H9 (cell line): ENCODE results near the gene ADAMTS2. TPM values are rescaled to one million over a fixed set of nuclear protein-coding genes. Genes with fewer than 3 reads are reported as not detected.

ENCODE experiments used
- DNase-seq: peaks from one replicate; pipeline ENCODE4 v3.0.0-alpha.2; 2017
- H2AFZ ChIP-seq: one replicate; pipeline ENCODE4 v1.6.1; 2013; ENCODE audit warnings: mild to moderate bottlenecking, low read length, control low read depth, moderate library complexity
- H2AK5ac ChIP-seq: 2 replicates; pipeline ENCODE4 v1.6.1; 2013; ENCODE audit warnings: low read length, control low read depth, mixed read lengths; ENCODE audit not compliant: insufficient read length
- H2BK120ac ChIP-seq: one replicate; pipeline ENCODE4 v1.6.1; 2013; ENCODE audit warnings: low read depth, mild to moderate bottlenecking, low read length, control low read depth, inconsistent platforms; ENCODE audit not compliant: poor library complexity, severe bottlenecking
- H2BK12ac ChIP-seq: 2 replicates; pipeline ENCODE4 v1.6.1; 2013; ENCODE audit warnings: low read length, control low read depth, mixed read lengths, low read depth; ENCODE audit not compliant: insufficient read length
- H2BK15ac ChIP-seq: 2 replicates; pipeline ENCODE4 v1.6.1; 2013; ENCODE audit warnings: low read depth, low read length, control low read depth
- H2BK20ac ChIP-seq: one replicate; pipeline ENCODE4 v1.6.1; 2013; ENCODE audit warnings: low read depth, mild to moderate bottlenecking, low read length, control low read depth, inconsistent platforms; ENCODE audit not compliant: poor library complexity, severe bottlenecking
- H2BK5ac ChIP-seq: 2 replicates; pipeline ENCODE4 v1.6.1; 2013; ENCODE audit warnings: low read length, control low read depth, mixed read lengths; ENCODE audit not compliant: insufficient read length
- H3K14ac ChIP-seq: 2 replicates; pipeline ENCODE4 v1.6.1; 2013; ENCODE audit warnings: low read length, control low read depth; ENCODE audit not compliant: insufficient read depth
- H3K18ac ChIP-seq: 2 replicates; pipeline ENCODE4 v1.6.1; 2013; ENCODE audit warnings: low read depth, mild to moderate bottlenecking, mixed read lengths, low read length, control low read depth; ENCODE audit not compliant: insufficient read length
- H3K23ac ChIP-seq: 2 replicates; pipeline ENCODE4 v1.6.1; 2013; ENCODE audit warnings: low read length, control low read depth, mixed read lengths, low read depth; ENCODE audit not compliant: insufficient read length
- H3K23me2 ChIP-seq: 2 replicates; pipeline ENCODE4 v1.6.1; 2013; ENCODE audit warnings: low read depth, mild to moderate bottlenecking, mixed read lengths, low read length, control low read depth; ENCODE audit not compliant: insufficient read length, poor library complexity, severe bottlenecking
- H3K27ac ChIP-seq: 2 replicates; pipeline ENCODE4 v1.5.1; 2013; ENCODE audit warnings: low read length, control low read depth, mixed read lengths, low read depth; ENCODE audit not compliant: insufficient read length
- H3K27me3 ChIP-seq: 2 replicates; pipeline ENCODE4 v1.6.1; 2013; ENCODE audit warnings: low read length, control low read depth, inconsistent platforms; ENCODE audit not compliant: insufficient read depth
- H3K4ac ChIP-seq: 2 replicates; pipeline ENCODE4 v1.6.1; 2013; ENCODE audit warnings: low read depth, mild to moderate bottlenecking, control low read depth, inconsistent platforms, low read length, moderate library complexity
- H3K4me1 ChIP-seq: 2 replicates; pipeline ENCODE4 v1.6.1; 2013; ENCODE audit warnings: low read length, control low read depth, inconsistent platforms; ENCODE audit not compliant: insufficient read depth
- H3K4me2 ChIP-seq: 2 replicates; pipeline ENCODE4 v1.6.1; 2013; ENCODE audit warnings: low read length, control low read depth, mixed read lengths; ENCODE audit not compliant: insufficient read length, insufficient read depth
- H3K56ac ChIP-seq: 2 replicates; pipeline ENCODE4 v1.6.1; 2013; ENCODE audit warnings: low read depth, mild to moderate bottlenecking, mixed read lengths, low read length, control low read depth; ENCODE audit not compliant: insufficient read length
- H3K79me1 ChIP-seq: 2 replicates; pipeline ENCODE4 v1.6.1; 2013; ENCODE audit warnings: low read depth, mild to moderate bottlenecking, moderate library complexity, low read length, control low read depth, inconsistent platforms; ENCODE audit not compliant: insufficient read depth, poor library complexity, severe bottlenecking
- H3K79me2 ChIP-seq: 2 replicates; pipeline ENCODE4 v1.6.1; 2013; ENCODE audit warnings: low read length, control low read depth, inconsistent platforms; ENCODE audit not compliant: insufficient read depth
- H3K9ac ChIP-seq: 2 replicates; pipeline ENCODE4 v1.6.1; 2013; ENCODE audit warnings: low read length, control low read depth, mixed read lengths; ENCODE audit not compliant: insufficient read length; ENCODE audit errors: extremely low read depth
- H3K9me3 ChIP-seq: one replicate; pipeline ENCODE4 v1.6.1; 2013; ENCODE audit warnings: low read depth, low read length, inconsistent platforms; ENCODE audit not compliant: control insufficient read depth
- H3T11ph ChIP-seq: one replicate; pipeline ENCODE4 v1.6.1; 2013; ENCODE audit warnings: mild to moderate bottlenecking, low read length, control low read depth, inconsistent platforms
- H4K20me1 ChIP-seq: one replicate; pipeline ENCODE4 v1.6.1; 2013; ENCODE audit not compliant: control insufficient read depth, insufficient read length, insufficient read depth
- H4K5ac ChIP-seq: 2 replicates; pipeline ENCODE4 v1.6.1; 2013; ENCODE audit warnings: low read depth, mild to moderate bottlenecking, mixed read lengths, low read length, control low read depth; ENCODE audit not compliant: insufficient read length
- H4K8ac ChIP-seq: replicated peaks from 2 replicates; pipeline ENCODE4 v1.6.1; 2013; ENCODE audit warnings: low read length, control low read depth, mixed read lengths, low read depth; ENCODE audit not compliant: insufficient read length
- H4K91ac ChIP-seq: 2 replicates; pipeline ENCODE4 v1.6.1; 2013; ENCODE audit warnings: low read depth, mild to moderate bottlenecking, moderate library complexity, mixed read lengths, low read length, control low read depth; ENCODE audit not compliant: insufficient read length
- H3K27ac Mint-ChIP-seq, 3 experiments: 2 replicates in 2 of 3; 3 replicates in 1 of 3; pipeline ENCODE4 v1.8.0; 2020 to 2021; ENCODE audit warnings: mixed read lengths in 3 of 3, mild to moderate bottlenecking in 1 of 3, moderate library complexity in 1 of 3
- H3K27me3 Mint-ChIP-seq: 2 replicates; pipeline ENCODE4 v1.8.0; 2021; ENCODE audit warnings: low read depth, mild to moderate bottlenecking, moderate library complexity, mixed read lengths
- H3K36me3 Mint-ChIP-seq, 3 experiments: 2 replicates in 2 of 3; 3 replicates in 1 of 3; pipeline ENCODE4 v1.8.0; 2020 to 2021; ENCODE audit warnings: low read depth in 3 of 3, mixed read lengths in 3 of 3; ENCODE audit not compliant: insufficient read depth in 1 of 3
- H3K4me1 Mint-ChIP-seq, 2 experiments: 2 replicates each; pipeline ENCODE4 v1.8.0; 2020; ENCODE audit warnings: mixed read lengths in 2 of 2
- H3K4me3 Mint-ChIP-seq, 2 experiments: 2 replicates in 1 of 2; 3 replicates in 1 of 2; pipeline ENCODE4 v1.8.0; 2020 to 2021; ENCODE audit warnings: mild to moderate bottlenecking in 2 of 2, mixed read lengths in 2 of 2, moderate library complexity in 1 of 2
- H3K9me3 Mint-ChIP-seq, 2 experiments: 2 replicates in 1 of 2; 3 replicates in 1 of 2; pipeline ENCODE4 v1.8.0; 2020; ENCODE audit warnings: mild to moderate bottlenecking in 2 of 2, mixed read lengths in 2 of 2, moderate library complexity in 1 of 2
- CTCF ChIP-seq: fragments of 200-600 bp; sonication (generic); conservative IDR thresholded peaks from 3 replicates; pipeline ENCODE4 v1.8.0; 2021; ENCODE audit warnings: antibody characterized with exemption, mild to moderate bottlenecking
- WGBS: extraction: QIAGEN DNeasy Blood & Tissue Kit; methylation state at CpG from one replicate; pipeline ENCODE4 v1.1.7; 2013; ENCODE audit warnings: missing lambda C conversion rate, low lambda C conversion rate, mixed read lengths; ENCODE audit not compliant: insufficient read length; ENCODE audit errors: extremely low coverage; 5-methylcytosine and 5-hydroxymethylcytosine counted together
- total RNA-seq: library from RNA; stranded (reverse); gene quantifications from 2 replicates; pipeline ENCODE4 v1.2.1, GENCODE V29; 2021

The ADAMTS2 gene
- total RNA-seq, 1 experiment from 2014 or later = 5.4 TPM

GRCh38 chr5:179361037-179361603, 15.9 kb upstream of the ADAMTS2 start:
- Histone ChIP-seq H3K23me2 (no peaks in the 10 kb centered on the region), H3K27me3 (no peaks in the 10 kb centered on the region), H3K18ac (no peak overlapping the region), H2BK15ac (no peak overlapping the region), H2AFZ (no peak overlapping the region), H2BK120ac (no peak overlapping the region), H2BK12ac (no peak overlapping the region), H3K4ac (no peak overlapping the region), H4K20me1 (no peaks in the 10 kb centered on the region), H2BK5ac (no peak overlapping the region), H3K23ac (no peak overlapping the region), H3K9me3 (no peaks in the 10 kb centered on the region), H3K4me1 (no peaks in the 10 kb centered on the region), H3T11ph (no peak overlapping the region), H3K79me1 (no peaks in the 10 kb centered on the region), H3K56ac (no peak overlapping the region), H2AK5ac (no peak overlapping the region), H2BK20ac (no peak overlapping the region), H4K5ac (no peak overlapping the region), H3K79me2 (no peaks in the 10 kb centered on the region), H3K14ac (no peak overlapping the region), H3K27ac (no peak overlapping the region), H3K9ac (no peak overlapping the region), H3K4me2 (no peak overlapping the region), H4K91ac (no peak overlapping the region), H4K8ac (no peak overlapping the region)
- Mint-ChIP-seq H3K27ac (no peak overlapping the region), H3K4me3 (no peak overlapping the region), H3K4me1 (no peaks in the 10 kb centered on the region), H3K36me3 (no peaks in the 10 kb centered on the region; a peak in 1 of 7 replicates), H3K27me3 (peaks cover 27% of the 10 kb centered on the region), H3K9me3 (peaks cover 3 to 4% of the 10 kb centered on the region in 2 experiments; a peak in 2 of 5 replicates)
- no CpG with 5 or more reads among the region's 16 CpGs for WGBS
- TF ChIP-seq CTCF = no peak
- DNase-seq = no peak
